Stimulated activated CD8-positive, alpha-beta memory T cell treated with anti-CD3 and anti-CD28 coated beads, Interleukin-4, amount 100 ng/mL, for 48 hours (primary cell): ENCODE measurements around the gene ARMH3.

Source experiments
- DNase-seq: peaks from one replicate; pipeline ENCODE4 v3.0.0-alpha.2; 2020

ARMH3 gene

DNA sequence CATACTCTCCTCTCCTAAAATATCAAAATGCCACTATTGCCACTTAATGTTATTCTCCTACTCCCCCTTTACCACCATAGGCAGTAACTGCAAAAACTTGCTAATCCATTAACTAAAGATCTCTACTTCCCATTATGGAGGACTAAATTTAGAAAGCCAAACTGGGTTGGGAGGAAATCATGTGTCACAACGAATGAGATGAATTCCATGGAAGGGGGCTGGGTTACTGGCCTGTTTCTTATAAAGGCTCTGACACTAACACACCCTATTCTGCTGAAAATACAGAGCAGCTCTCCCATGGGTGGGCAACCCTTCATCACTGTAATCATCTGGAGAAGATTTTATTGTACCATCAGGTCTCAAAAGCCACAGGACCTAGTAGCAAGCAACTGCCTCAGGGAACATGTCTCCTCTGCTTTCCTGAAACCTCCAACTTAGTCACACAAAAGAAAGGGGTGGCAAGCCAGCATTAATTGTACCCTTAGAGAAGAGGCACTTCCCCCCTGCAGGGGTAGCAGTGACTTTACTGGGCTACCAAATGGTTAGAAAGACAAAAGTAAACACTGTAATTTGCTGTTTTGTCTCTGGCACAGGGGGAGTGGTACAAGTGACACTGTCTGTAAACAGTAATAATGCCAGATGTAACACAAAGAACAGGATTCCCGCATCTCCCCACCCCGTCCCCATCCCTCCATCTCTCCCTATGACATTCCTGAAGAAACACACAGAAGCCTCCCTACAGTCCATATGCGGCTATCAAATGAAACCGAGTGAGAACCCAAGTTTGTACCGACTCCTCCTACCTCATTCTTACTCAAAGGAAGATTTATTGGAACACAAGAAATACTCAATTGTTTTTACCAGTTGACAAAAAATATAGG lies 81.6 kb downstream of the ARMH3 start:
- no peak for DNase-seq

DNA sequence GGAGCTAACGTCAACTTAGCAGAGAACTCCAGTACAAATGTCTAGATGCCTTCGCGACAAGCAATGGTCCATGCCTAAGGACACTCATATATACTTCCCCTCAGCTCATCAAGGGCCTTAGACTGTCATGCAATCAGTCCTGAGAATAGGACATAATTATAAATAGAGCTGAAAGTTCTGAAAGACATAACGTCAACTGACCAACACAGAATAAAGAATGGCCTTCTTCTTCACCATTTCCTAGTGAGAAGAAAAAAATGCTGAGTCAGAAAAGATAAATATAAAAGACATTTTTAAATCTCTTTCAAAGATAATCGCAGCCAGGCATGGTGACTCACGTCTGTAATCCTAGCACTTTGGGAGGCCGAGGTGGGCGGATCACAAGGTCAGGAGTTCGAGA lies 83.2 kb downstream of the ARMH3 start:
- DNase-seq, result no peak

DNA sequence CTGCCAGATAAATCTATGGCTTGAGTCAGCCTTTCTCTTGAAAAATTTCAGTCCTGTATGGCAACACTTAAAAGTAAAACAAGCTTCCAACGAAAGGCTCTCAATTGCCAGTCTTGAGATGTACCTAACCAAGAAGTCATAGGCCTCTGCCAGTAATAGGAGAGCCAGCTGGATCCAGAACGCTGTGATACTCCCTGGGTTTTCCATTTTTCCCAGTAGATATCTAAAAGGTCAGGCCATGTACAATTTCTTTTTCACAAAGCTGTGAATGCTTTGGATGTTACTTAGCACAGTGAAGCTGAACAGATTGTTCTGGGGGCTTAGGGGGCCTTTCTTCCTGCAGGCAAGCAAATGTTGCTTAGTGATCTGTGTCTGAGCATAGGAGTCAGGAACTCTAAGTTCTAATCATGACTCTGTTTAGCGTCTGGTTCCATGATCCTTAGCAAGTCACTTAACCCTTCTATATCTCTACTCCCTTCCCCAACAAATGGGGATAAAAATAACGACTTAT lies 86.5 kb downstream of the ARMH3 start:
- DNase-seq, result no peak

DNA sequence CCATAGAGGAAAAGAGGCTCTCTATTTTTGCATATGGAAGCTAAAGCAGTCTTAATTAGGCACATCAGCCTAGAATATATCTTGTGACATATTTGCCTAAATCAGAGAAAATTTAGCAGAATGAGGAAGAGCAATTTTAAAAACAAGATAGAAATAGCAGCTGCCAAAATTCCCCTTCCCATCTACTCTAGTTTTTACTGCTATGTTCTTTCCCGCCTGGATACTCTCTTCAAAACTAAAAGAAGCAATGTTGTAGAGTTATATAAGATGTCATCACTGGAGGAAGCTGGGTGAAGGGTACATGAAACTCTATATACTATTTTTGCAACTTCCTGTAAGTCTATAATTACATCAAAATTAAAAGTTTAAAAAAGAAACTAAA lies 87.0 kb downstream of the ARMH3 start:
- DNase-seq, result no peak

DNA sequence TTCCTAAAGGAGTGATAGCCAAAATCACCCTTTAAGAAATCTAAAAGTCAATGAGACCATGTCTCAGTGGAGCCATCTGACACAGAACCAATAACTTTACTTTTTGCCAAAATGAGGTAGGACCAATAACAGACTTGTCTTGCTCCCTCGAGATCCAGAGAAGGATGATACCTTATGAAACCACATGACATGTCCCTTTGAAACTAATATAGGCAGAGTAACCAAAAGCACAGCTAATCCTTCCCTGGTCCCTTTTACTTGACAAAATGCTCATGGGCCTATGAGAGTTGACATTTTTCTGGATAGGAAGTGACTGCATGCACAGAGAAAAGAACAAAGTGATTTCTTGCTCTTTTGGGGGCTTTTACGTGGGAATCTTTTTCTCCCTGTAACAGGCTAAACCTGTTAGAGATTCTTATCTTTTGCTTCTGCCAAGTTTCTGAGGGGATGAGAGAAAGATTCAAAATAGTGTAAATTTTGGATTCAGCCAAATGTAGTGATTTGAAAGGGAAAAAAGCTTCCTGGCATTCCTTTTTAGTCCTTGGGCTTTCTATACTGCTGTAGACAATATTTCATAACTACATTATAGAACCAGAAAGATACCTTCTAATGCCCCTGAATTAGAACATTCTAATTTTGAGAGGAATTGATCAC lies 87.6 kb downstream of the ARMH3 start:
- no peak for DNase-seq

DNA sequence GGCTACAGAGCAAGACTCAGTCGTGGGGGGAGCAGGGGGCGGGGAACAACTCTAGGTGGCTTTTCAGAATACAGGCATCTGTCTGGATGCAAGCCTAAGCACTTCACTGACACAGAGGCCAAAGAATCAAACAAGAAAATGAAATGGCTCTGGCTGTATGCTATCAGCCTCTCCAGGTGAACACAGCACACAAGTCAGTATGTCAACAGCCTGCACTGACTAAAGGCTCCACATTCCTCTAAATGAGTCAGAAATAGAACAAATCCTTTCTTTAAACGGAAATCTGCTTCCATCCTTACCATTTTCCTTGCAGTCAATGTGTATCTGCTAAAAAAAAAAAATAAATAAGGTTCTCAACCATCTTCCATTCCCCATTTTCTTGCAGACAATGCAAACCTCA lies 88.3 kb downstream of the ARMH3 start:
- DNase-seq, result no peak

DNA sequence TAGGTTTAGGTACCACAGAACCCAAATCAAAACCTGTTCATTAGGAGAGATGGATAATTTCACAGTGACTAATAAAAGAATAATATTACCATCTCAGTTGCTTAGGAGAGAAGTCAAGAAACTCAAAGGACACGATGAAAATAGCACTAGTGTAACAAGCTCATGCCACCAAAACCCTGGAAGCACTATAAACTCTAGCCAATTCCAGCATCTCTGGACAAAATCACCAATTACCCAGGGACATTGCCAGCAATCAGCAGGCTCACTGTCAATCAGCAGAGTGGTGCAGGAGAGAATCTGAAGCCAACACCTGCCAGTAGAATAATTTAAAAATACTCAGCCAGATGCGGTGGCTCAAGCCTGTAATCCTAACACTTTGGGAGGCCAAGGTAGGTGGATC lies 88.9 kb downstream of the ARMH3 start:
- no peak for DNase-seq

DNA sequence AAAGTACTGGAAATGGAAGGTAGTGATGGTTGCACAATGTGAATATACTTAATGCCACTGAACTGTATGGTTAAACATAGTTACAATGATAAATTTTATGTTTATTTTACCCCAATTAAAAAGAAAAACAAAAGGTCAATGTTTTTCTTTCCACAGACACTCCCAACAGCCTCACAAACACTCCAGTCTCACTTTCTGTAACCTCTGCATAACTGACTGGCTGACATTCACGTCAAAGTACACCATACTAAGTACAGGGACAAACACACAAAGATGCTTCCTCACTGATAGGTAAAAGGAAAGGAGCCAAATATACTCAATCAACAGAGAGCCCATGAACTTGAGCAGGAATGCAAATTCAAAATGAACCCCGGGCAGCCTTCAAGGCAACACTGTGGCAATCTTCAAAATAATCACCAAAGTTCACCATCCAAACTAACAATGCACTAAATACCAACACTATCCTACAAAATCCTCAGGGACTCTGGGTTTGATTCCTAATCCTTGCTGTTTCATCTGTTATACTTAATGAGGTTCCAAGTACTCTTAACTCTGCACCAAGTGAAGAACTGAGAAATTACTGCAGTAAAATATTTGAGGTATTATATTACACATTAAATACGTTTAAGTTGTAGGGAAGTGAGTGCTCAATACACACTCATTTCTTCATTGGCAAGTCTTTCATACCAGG lies 90.8 kb downstream of the ARMH3 start:
- no peak for DNase-seq

DNA sequence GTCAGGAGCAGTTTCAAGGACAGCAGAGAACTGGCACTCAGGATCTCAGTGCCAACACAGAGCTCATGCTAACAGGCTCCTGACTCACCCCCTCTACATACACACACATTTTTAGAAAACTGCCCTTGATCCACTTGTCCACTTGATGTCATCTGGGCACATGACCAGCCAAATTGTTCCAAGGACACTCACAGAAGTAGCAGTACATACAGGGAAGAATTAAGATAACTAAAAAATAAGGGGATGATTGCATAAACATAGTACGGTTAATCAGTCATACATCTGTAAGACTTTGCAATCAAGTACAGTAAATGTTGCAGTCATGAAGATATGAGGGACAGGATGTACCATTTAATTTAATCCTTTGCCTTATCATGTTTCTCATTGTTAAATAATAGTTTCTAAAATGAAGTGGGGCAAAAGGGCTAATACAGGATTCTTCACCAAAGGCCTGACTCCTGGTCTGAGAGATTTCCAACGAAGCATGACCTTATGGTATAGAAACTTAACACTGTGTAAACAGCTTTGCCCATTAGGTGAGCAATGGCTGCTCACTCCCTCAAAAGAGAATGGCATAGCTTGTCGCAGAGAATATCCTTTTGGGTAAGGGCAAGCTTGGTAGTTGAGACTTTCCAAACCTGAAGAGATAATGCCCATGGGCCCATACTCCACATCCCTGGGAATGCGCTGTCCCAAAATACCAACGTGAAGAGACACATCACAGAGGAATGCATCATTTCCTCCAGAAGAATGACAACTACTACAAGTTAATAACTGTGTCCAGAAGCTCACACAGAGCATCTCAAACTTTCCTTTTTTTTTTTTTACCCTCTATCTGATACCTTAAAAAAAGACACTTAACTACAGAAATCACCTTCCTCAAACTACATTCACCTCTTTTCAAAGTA lies 94.1 kb downstream of the ARMH3 start:
- DNase-seq, result no peak

DNA sequence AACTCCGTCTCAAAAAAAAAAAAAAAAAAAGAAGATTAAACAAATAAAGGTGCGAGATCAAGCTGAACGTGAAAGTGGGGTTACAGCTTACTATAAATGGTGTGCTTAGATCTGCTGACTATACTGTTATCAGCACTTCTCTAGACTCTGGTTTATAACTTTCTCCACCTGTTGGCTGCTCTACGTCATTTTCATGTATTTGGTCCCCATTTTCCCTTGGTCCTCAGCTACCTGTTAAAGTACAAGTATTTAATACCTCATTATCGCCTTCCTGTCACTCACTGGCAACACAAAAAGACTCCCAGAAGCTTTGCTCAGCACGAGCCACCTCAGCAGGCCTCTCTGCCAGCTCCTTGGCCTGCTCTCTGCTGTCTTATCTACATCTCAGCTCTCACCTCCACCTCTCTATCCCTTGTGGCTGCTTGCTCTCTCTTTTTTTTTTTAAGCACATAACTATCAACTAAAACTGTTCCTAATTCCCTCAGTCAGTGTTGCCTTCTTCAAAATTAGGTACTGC lies 95.0 kb downstream of the ARMH3 start:
- DNase-seq, result no peak

DNA sequence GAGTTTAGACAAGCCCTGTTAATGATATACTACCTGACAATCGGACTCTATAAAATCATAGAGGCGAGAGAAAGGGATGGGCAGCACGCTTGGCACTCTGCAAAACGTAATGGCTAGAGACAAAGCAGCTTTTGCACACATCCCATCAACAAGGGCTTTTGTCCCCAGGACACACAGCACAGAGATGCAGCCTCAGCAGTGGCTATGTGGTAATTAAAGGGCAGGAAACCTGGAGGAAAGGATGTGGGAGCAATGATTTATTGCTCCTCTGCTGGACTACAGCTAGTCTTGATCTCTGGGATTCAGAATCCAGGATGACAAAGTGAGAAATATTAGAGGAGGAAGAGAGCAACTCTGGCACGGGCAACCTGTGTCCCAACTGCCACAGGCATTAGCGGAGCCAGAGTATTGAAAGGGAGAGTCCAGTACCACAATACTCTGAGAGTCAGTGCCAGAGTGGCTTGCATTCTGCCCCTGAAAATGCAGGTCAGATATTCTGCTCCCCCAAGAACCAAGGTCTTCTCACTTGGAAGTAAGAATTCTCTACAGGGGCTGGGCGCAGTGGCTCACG lies 96.5 kb downstream of the ARMH3 start:
- no peak for DNase-seq

DNA sequence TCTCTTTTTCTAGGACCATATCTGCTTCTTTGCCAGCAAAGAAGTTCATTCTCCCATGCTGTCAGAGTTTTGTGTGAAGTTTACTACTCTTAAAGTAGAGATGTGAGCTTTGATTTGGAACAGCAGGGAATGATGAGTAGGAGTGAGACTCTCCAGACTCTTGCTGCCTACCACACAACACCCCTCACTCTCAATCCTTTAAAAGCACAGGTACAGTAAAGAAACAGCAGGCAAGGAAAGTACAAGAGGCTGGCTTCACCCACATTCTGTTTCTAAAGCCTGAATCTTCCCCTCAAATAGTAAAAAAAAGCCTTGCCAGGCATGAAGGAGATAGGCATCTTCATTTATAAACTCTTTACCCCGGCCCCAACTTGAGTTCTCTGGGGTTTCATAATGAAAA lies 97.3 kb downstream of the ARMH3 start:
- DNase-seq, result no peak

DNA sequence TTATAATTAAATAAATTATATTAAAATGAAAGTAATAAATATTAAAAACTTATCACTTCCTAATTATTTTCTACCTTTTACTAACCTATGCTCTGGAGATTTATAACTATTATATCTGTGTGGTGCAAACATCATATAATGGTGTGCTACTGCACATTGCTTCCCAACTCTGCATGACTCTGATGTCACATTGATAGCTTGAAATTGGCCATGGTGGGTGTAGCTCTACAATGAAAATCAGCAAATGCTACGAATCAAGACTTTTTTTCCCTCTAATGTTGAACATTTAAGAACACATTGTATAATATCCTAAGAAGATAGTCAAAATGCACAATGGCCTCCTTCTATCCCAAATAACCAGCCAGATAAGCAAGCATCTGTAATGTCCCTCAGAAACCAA lies 99.1 kb downstream of the ARMH3 start:
- no peak for DNase-seq

DNA sequence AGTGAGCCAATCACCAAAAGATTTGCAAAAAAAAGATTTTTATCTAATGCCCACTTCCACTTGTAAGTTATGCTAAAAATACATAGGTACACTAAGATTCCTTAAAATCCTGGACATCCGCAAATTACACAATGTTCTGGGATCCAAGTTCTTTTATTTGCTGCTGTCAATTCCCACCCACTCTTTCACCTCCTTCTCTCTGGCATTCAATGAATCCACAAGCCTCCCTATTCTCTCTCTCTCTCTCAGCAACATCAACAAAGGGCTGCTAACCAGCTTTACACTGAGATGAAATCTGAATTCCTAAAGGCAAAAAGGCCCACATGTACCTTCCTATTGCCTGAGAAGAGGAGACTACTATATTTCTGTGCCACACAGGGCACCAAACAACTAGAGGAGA lies 99.9 kb downstream of the ARMH3 start:
- DNase-seq, result no peak

DNA sequence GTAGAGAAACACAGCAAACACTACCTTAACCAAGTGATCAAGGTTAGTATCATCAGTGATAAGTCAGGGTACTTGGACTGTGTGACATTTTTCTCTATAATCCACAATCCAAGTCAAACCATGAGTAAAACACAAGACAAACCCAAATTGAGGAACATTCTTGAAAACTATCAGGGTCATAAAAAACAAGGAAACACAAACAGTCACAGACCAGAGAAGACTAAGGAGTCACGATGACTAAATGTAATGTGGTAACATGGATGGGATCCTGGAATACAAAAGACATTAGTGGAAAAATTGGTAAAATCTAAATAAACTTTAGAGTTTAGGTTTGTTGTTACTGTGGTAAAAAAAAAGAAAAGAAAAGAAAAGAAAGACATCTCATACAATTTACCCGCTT lies 103.8 kb downstream of the ARMH3 start:
- no peak for DNase-seq

DNA sequence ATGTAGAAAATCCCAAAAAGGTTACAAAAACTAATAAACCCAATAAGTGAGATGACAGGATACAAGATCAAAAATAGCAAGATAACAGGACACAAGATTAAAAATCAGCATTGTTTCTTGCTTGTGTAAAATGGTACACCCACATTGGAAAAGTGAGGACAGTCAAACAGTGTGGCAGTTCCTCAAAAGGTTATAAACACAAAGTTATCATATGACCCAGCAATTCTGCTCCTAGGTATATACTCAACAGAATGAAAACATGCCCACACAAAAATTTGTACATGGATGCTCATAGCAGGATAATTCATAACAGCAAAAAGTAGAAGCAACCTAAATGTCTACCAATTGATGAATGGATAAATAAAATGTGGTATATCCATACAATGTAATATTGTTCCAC lies 105.8 kb downstream of the ARMH3 start:
- no peak for DNase-seq

DNA sequence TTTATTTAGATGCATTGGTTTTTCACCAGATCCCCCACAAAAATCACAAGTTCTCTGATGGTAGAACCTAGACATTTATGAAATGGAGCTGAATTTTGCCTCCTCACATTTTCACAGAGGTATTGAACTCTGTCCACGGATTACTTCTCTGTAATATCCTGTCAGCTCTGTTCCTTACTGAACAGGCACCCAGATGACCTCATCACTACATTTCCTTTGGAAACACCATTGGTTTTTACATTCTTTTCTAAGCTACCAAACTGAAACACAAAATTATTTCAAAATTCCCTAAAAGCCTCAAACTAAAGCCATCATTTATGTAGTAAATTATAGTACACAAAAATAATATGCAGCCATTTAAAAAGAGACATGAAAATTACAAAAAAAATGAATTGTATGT lies 114.1 kb downstream of the ARMH3 start:
- DNase-seq, result no peak

DNA sequence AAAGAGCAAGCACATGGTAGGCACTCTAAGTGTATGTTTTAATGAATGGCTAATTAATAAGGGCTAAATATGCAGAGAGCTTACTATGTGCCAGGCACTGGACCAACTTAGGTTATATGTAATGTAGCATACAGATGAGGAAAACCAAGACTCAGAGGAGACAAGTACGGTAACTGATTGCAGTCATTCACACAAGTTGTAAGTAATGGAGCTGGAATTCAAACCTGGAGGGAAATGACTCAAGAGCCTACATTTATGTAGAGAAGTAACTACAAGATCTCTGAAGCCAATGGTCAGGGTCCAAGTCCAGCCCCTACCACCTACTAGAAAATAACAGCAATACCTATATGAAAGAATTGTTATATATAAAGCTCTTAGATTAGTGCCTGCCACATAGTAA lies 115.1 kb downstream of the ARMH3 start:
- DNase-seq, result no peak

DNA sequence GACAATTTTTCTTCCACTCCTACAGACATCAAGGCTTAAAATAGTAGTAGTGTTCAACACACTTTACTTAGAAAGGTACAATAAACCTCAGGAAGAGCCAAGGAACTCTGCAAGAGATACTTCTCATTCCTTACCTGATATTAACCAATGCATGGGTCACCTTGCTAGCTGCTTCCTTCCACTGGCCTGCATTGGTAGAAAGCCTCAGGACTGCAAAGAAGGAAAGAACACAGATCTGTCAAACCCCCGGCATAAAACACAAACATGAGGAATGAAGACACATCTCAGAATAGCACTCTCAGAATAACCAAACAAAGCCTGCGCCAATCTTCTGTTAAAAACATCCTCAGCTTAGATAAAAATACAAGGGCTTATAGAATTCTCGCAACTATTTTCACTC lies 116.2 kb downstream of the ARMH3 start:
- DNase-seq, result no peak

DNA sequence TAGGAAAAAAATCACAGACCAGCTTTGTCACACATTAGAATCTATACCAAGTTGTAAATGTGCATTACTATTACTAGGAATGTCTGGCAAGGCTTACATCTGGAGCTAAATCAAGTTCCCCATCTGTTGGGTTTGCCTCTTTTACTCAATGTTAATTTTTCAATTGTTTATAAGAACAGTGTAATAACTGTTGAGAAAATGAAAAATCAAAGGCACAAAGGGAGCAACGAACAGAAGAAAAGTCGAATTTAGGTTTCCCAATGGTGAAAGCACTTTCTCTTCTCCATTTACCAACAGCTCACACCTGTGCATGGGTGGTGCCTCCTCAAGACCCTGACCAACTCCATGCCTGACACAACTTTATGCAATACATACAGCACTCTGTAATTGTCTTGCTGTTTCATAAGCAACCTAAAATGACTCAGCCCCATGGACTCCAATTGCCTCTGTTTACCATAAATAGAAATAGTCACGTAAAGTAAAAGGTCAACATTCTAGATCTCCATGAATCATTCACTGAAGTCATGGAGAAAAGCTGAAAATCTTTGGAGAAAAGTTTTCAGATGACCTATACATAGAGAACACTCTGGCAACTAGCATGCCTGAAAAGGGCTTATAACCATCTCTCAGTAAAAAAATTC lies 116.8 kb downstream of the ARMH3 start:
- DNase-seq, result no peak

DNA sequence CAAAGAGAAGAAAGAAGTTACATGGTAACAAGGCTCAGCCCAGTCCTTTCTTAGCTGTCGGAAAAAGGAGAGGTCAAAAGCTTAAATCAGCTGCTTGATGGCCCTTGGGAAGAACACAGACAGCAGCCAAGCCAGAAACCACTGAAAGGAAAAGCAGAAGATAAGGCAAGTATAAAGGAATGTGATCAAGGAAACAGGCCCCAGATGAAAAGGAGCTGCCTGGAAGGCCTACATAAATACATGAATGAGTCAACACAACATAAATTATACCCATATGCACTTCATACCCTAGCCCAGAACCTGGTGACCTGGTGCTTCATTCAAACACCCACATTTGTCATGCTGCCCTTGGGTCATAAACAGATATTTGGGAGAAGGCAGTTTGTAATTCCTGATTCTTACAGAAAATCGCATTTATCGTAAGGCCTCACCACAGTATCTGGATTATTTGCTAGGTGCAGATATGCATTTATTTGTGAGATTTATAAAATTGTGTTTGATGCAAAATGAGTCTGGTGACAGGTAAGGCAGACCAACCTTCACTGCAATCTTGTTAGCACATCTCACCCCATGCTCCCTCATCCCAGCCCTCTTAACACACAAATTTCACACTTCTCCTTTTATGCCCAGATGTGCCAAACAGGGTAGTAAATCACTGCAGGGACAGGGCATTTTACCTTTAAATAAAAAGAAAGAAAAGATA lies 117.5 kb downstream of the ARMH3 start:
- DNase-seq, result no peak
